GM23338 (cell line): ENCODE data around the gene DLG2. TPM values are rescaled to one million over a fixed set of nuclear protein-coding genes. Genes with fewer than 3 reads are reported as not detected.

ENCODE experiments used
- ATAC-seq: fragments of 200-7000 bp; cut with Tn5 transposase; 3 replicates; pipeline ENCODE4 v1.9.1; 2020
- DNase-seq: peaks from one replicate; pipeline ENCODE4 v3.0.0-alpha.2; 2015; ENCODE audit warnings: low spot score
- H2AFZ ChIP-seq: fragments of 200-600 bp; sonication (generic); 2 replicates; pipeline ENCODE4 v1.8.0; 2016; ENCODE audit warnings: antibody characterized with exemption, mild to moderate bottlenecking, moderate library complexity
- H3F3A ChIP-seq: fragments of 200-600 bp; sonication (generic); replicated peaks from 2 replicates; pipeline ENCODE4 v1.8.0; 2017; ENCODE audit warnings: antibody characterized with exemption, mixed run types, low read depth
- H3K27ac ChIP-seq: fragments of 200-600 bp; sonication (generic); 2 replicates; pipeline ENCODE4 v1.6.1; 2016; ENCODE audit warnings: low read depth
- H3K27me3 ChIP-seq: fragments of 200-600 bp; sonication (generic); 2 replicates; pipeline ENCODE4 v1.8.0; 2016; ENCODE audit warnings: mild to moderate bottlenecking, mixed run types, moderate library complexity; ENCODE audit not compliant: insufficient read depth
- H3K36me3 ChIP-seq: fragments of 200-600 bp; sonication (generic); 2 replicates; pipeline ENCODE4 v1.8.0; 2016; ENCODE audit warnings: mild to moderate bottlenecking; ENCODE audit not compliant: insufficient read depth
- H3K4me1 ChIP-seq: fragments of 200-600 bp; sonication (generic); 2 replicates; pipeline ENCODE4 v1.8.0; 2016; ENCODE audit warnings: mild to moderate bottlenecking, moderate library complexity; ENCODE audit not compliant: insufficient read depth
- H3K4me2 ChIP-seq: fragments of 200-600 bp; sonication (generic); 2 replicates; pipeline ENCODE4 v1.7.1; 2017; ENCODE audit warnings: mixed run types
- H3K4me3 ChIP-seq: fragments of 200-600 bp; sonication (generic); 2 replicates; pipeline ENCODE4 v1.6.1; 2016; ENCODE audit warnings: mixed run types
- H3K79me2 ChIP-seq: fragments of 200-600 bp; sonication (generic); replicated peaks from 2 replicates; pipeline ENCODE4 v1.8.0; 2017; ENCODE audit warnings: mild to moderate bottlenecking; ENCODE audit not compliant: insufficient read depth
- H3K9me2 ChIP-seq: fragments of 200-600 bp; sonication (generic); 2 replicates; pipeline ENCODE4 v1.8.0; 2017; ENCODE audit not compliant: insufficient read depth
- H4K20me1 ChIP-seq: fragments of 200-600 bp; sonication (generic); replicated peaks from 2 replicates; pipeline ENCODE4 v1.8.0; 2017; ENCODE audit warnings: mild to moderate bottlenecking; ENCODE audit not compliant: insufficient read depth
- H3K27ac Mint-ChIP-seq: 2 replicates; pipeline ENCODE4 v1.8.0; 2020; ENCODE audit warnings: inconsistent platforms, mild to moderate bottlenecking, moderate library complexity, mixed read lengths
- H3K27me3 Mint-ChIP-seq: 3 replicates; pipeline ENCODE4 v1.8.0; 2022; ENCODE audit warnings: low read depth, mild to moderate bottlenecking, moderate library complexity, mixed read lengths, inconsistent platforms; ENCODE audit not compliant: insufficient read depth, poor library complexity
- H3K36me3 Mint-ChIP-seq: 3 replicates; pipeline ENCODE4 v1.8.0; 2021; ENCODE audit warnings: low read depth, mild to moderate bottlenecking, inconsistent platforms, moderate library complexity, mixed read lengths
- H3K4me1 Mint-ChIP-seq: 3 replicates; pipeline ENCODE4 v1.8.0; 2020; ENCODE audit warnings: mild to moderate bottlenecking, inconsistent platforms, mixed read lengths
- H3K4me3 Mint-ChIP-seq: 3 replicates; pipeline ENCODE4 v1.8.0; 2021; ENCODE audit warnings: moderate library complexity, mild to moderate bottlenecking, inconsistent platforms, mixed read lengths
- H3K9me3 Mint-ChIP-seq: 3 replicates; pipeline ENCODE4 v1.8.0; 2020; ENCODE audit warnings: moderate library complexity, mild to moderate bottlenecking, inconsistent platforms, mixed read lengths
- CREB1 ChIP-seq: fragments of 250-450 bp; sonication (Bioruptor Pico); IDR thresholded peaks from 2 replicates; pipeline ENCODE4 v1.5.0; 2020; ENCODE audit warnings: low read depth, mild to moderate bottlenecking, moderate library complexity
- CTCF ChIP-seq, 2 experiments: fragments of 200-600 bp in 1 of 2; sonication (generic) in 1 of 2; conservative IDR thresholded peaks; 2 replicates each; pipeline versions ENCODE4 v1.5.1 to v1.6.1; 2016 to 2017; ENCODE audit warnings: antibody characterized with exemption in 2 of 2, low read depth in 2 of 2, mild to moderate bottlenecking in 2 of 2, moderate library complexity in 1 of 2
- EZH2phosphoT487 ChIP-seq: fragments of 200-600 bp; sonication (generic); IDR thresholded peaks from one replicate; pipeline ENCODE4 v1.8.1; 2018; ENCODE audit warnings: antibody characterized with exemption; ENCODE audit not compliant: unreplicated experiment
- JUNB ChIP-seq: IDR thresholded peaks from one replicate; pipeline ENCODE4 v1.6.1; 2016; ENCODE audit warnings: antibody characterized with exemption; ENCODE audit not compliant: unreplicated experiment
- NANOG ChIP-seq: IDR thresholded peaks from 2 replicates; pipeline ENCODE4 v1.6.1; 2016; ENCODE audit warnings: antibody characterized with exemption, borderline replicate concordance
- POLR2AphosphoS5 ChIP-seq: IDR thresholded peaks from 2 replicates; pipeline ENCODE4 v1.6.1; 2016; ENCODE audit warnings: antibody characterized with exemption, low read depth
- STAT1 ChIP-seq: IDR thresholded peaks from one replicate; pipeline ENCODE4 v1.6.1; 2016; ENCODE audit warnings: antibody characterized with exemption; ENCODE audit not compliant: unreplicated experiment
- ZNF114 ChIP-seq: fragments of 250-450 bp; sonication (Bioruptor Pico); IDR thresholded peaks from 2 replicates; pipeline ENCODE4 v1.5.0; 2020; ENCODE audit warnings: mild to moderate bottlenecking, moderate library complexity
- ZNF331 ChIP-seq: fragments of 250-450 bp; sonication (Bioruptor Pico); IDR thresholded peaks from 2 replicates; pipeline ENCODE4 v1.5.0; 2020; ENCODE audit warnings: low read depth, mild to moderate bottlenecking, moderate library complexity
- polyA plus RNA-seq: library from polyadenylated mRNA; unstranded; fragments of >200 nt; fragmentation: Nextera tagmentation; extraction: Ambion mirVana; gene quantifications from 2 replicates; pipeline ENCODE4 v1.2.1, GENCODE V29; 2016
- total RNA-seq: library from RNA; depleted of rRNA; stranded (reverse); fragments of >200 nt; shearing (Covaris generic); gene quantifications from 2 replicates; pipeline ENCODE4 v1.2.3, GENCODE V29; 2014
- TF ChIP-seq, protein P1 (sequence below): IDR thresholded peaks from 2 replicates; pipeline ENCODE4 v1.6.1; 2016; ENCODE audit warnings: antibody characterized with exemption
- TF ChIP-seq, protein P2 (sequence below): IDR thresholded peaks from one replicate; pipeline ENCODE4 v1.6.1; 2018; ENCODE audit warnings: antibody characterized with exemption; ENCODE audit not compliant: unreplicated experiment

The DLG2 gene
- total and polyA plus RNA-seq, 2 experiments from 2014 or later: 19.8 to 21.5 TPM

DNA sequence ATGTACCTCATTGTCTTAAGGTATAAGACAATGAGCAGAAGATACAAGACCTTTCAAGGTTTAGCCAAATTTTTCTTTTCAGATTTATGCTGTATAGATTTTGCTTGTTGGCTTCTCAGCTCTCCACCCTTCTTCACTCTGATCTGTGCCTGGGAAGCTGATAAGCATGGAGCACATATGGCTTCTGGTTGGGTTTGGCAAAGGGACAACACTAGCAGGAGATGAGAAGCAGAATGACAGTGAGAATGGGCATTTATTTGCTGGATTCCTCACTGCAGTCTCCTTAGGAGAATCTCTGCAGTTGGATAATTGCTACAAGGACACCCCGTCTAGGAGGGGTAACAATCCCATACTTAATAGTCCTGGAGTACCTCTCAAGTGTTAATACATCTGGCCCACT lies 1866.2 kb downstream of the DLG2 start:
- Histone ChIP-seq H3K4me3 (no peak overlapping the region), H3K4me1 (no peaks in the 10 kb centered on the region), H2AFZ (no peak overlapping the region), H3K36me3 (no peaks in the 10 kb centered on the region), H3K4me2 (no peak overlapping the region), H3K79me2 (no peaks in the 10 kb centered on the region), H3F3A (no peaks in the 10 kb centered on the region), H4K20me1 (no peaks in the 10 kb centered on the region), H3K9me2 (no peaks in the 10 kb centered on the region; the same call in 1 of the 2 replicates), H3K27ac (no peak overlapping the region), H3K27me3 (no peaks in the 10 kb centered on the region)
- H3K36me3 Mint-ChIP-seq: no peaks in the 10 kb centered on the region
- DNase-seq: no peak
- H3K27ac Mint-ChIP-seq: no peak overlapping the region
- no peaks in the 10 kb centered on the region for H3K9me3 Mint-ChIP-seq
- H3K27me3 Mint-ChIP-seq: peaks cover 5% of the 10 kb centered on the region
- ATAC-seq: no peak
- TF ChIP-seq, protein P1, sequence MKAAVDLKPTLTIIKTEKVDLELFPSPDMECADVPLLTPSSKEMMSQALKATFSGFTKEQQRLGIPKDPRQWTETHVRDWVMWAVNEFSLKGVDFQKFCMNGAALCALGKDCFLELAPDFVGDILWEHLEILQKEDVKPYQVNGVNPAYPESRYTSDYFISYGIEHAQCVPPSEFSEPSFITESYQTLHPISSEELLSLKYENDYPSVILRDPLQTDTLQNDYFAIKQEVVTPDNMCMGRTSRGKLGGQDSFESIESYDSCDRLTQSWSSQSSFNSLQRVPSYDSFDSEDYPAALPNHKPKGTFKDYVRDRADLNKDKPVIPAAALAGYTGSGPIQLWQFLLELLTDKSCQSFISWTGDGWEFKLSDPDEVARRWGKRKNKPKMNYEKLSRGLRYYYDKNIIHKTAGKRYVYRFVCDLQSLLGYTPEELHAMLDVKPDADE: no peak
- TF ChIP-seq ZNF114 (CRISPR knock-in tag) (no peak), EZH2phosphoT487 (no peak), CREB1 (no peak), CTCF (conservative IDR thresholded peaks at IDR 0.05; ENCODE audit: low read depth in 2 of 2) (no peak), JUNB (no peak), ZNF331 (CRISPR knock-in tag) (no peak)
- TF ChIP-seq, protein P2, sequence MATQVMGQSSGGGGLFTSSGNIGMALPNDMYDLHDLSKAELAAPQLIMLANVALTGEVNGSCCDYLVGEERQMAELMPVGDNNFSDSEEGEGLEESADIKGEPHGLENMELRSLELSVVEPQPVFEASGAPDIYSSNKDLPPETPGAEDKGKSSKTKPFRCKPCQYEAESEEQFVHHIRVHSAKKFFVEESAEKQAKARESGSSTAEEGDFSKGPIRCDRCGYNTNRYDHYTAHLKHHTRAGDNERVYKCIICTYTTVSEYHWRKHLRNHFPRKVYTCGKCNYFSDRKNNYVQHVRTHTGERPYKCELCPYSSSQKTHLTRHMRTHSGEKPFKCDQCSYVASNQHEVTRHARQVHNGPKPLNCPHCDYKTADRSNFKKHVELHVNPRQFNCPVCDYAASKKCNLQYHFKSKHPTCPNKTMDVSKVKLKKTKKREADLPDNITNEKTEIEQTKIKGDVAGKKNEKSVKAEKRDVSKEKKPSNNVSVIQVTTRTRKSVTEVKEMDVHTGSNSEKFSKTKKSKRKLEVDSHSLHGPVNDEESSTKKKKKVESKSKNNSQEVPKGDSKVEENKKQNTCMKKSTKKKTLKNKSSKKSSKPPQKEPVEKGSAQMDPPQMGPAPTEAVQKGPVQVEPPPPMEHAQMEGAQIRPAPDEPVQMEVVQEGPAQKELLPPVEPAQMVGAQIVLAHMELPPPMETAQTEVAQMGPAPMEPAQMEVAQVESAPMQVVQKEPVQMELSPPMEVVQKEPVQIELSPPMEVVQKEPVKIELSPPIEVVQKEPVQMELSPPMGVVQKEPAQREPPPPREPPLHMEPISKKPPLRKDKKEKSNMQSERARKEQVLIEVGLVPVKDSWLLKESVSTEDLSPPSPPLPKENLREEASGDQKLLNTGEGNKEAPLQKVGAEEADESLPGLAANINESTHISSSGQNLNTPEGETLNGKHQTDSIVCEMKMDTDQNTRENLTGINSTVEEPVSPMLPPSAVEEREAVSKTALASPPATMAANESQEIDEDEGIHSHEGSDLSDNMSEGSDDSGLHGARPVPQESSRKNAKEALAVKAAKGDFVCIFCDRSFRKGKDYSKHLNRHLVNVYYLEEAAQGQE: no peak
- H3K4me3 Mint-ChIP-seq: no peak overlapping the region
- H3K4me1 Mint-ChIP-seq: peaks cover 8% of the 10 kb centered on the region; the same call in 2 of the 3 replicates

DNA sequence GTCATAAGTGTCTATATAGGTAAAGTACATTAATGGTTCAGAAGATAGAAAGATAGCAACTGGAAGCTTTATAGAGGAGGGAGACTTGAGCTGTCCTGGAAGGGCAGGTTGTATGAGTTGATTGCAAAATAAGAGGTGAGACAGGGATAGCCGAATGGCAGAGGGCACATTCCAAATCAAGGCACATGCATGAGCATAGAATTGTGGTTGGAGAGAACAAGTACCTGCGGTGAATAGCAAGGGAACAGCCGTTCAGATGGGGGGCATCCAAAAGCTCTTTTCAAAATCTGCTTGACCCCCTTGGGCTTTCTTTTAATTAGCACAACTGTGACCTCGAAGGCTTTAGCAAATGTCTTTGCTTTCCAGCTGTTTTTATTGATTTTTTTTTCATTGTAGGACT lies 1868.0 kb downstream of the DLG2 start:
- H3K36me3 Mint-ChIP-seq: no peaks in the 10 kb centered on the region
- H3K27ac Mint-ChIP-seq: no peak overlapping the region
- H3K4me1 Mint-ChIP-seq: peaks cover 8% of the 10 kb centered on the region; the same call in 2 of the 3 replicates
- peaks cover 5% of the 10 kb centered on the region for H3K27me3 Mint-ChIP-seq
- Histone ChIP-seq H3K27me3 (no peaks in the 10 kb centered on the region), H3K4me3 (no peak overlapping the region), H3K4me1 (no peaks in the 10 kb centered on the region), H3K36me3 (no peaks in the 10 kb centered on the region), H4K20me1 (no peaks in the 10 kb centered on the region), H3K9me2 (no peaks in the 10 kb centered on the region; the same call in 1 of the 2 replicates), H3F3A (no peaks in the 10 kb centered on the region), H3K79me2 (no peaks in the 10 kb centered on the region), H3K4me2 (no peak overlapping the region), H2AFZ (no peak overlapping the region), H3K27ac (no peak overlapping the region)
- H3K4me3 Mint-ChIP-seq: no peak overlapping the region
- DNase-seq (peak; percentile 8), ATAC-seq (peak; percentile 55)
- no peaks in the 10 kb centered on the region for H3K9me3 Mint-ChIP-seq
- TF ChIP-seq ZNF331 (CRISPR knock-in tag) (no peak), POLR2AphosphoS5 (no peak), STAT1 (no peak), NANOG (no peak), JUNB (no peak), CTCF (conservative IDR thresholded peaks at IDR 0.05; ENCODE audit: low read depth in 2 of 2) (no peak)
